Ovary (tissue), 3 donors: ENCODE data around the gene AMBP.

Source experiments
- CTCF ChIP-seq, 3 donors: fragments of 450-650 bp in 2 of 3; fragments of 200-600 bp in 1 of 3; IDR thresholded peaks; one replicate each; pipeline versions ENCODE4 v1.5.1 to v1.8.0; 2016 to 2022; ENCODE audit warnings: antibody characterized with exemption in 3 of 3, mild to moderate bottlenecking in 1 of 3
- EP300 ChIP-seq: sonication (generic); formaldehyde crosslinking; IDR thresholded peaks from one replicate; pipeline ENCODE4 v1.6.1; 2017; ENCODE audit warnings: antibody characterized with exemption
- donor health status: DM: no; HTN: no; CAD: no.

DNA sequence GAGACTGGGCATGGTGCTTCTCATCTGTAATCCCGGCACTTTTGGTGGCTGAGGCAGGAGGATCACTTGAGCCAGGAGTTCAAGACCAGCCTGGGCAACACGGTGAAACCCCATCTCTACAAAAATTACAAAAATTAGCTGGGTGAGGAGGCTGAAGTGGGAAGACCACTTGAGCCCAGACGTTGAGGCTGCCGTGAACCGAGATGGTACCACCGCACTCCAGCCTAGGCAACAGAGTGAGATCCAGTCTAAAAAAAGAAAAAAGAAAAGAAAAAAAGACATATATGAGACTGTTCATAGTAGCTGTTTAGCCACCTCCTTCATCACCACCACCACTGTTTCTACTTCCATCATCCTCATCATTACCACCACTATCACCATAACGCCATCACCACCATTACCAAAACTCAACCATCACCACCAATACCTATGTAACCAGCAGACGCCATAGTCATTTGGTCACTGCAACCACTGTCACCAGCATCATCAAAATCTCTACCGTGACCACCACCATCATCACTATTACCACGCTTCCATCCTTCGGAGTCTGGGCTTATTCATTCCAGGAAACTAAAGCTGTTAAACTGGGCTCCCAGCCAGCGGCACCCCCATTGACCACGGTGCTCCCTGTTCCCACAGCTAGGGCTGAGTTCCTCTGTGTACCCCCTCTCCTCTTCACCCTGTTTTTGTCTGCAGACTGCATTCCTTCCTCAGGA, 29.3 kb upstream of the AMBP start:
- TF ChIP-seq CTCF (IDR thresholded peaks at IDR 0.05) (no peak), EP300 (no peak)
